Right cardiac atrium (tissue), 5 donors: ENCODE results near the gene SEPTIN6. TPM values are rescaled to one million over a fixed set of nuclear protein-coding genes. Genes with fewer than 3 reads are reported as not detected.
"Not testable (repeated sequence)": the region's sequence is repeated elsewhere in the genome, so short reads cannot be mapped to it uniquely, and the experiment has no call there.

Experiments used
- ATAC-seq, 2 donors: fragments of 200-7000 bp; cut with Tn5 transposase; one replicate each; pipeline versions ENCODE4 v1.8.0 to v1.9.1; 2020; ENCODE audit warnings: moderate library complexity in 2 of 2, mild to moderate bottlenecking in 1 of 2
- DNase-seq, 3 donors: peaks; one replicate each; pipeline ENCODE4 v3.0.0-alpha.2; 2020
- H3K27ac ChIP-seq: one replicate; pipeline ENCODE4 v1.5.1; 2013; ENCODE audit warnings: mild to moderate bottlenecking, low read length, control low read depth, moderate library complexity
- H3K27me3 ChIP-seq: one replicate; pipeline ENCODE4 v1.6.1; 2013; ENCODE audit not compliant: control insufficient read depth, insufficient read depth
- H3K4me1 ChIP-seq: one replicate; pipeline ENCODE4 v1.6.1; 2013; ENCODE audit warnings: low read length; ENCODE audit not compliant: control insufficient read depth, insufficient read depth
- H3K4me3 ChIP-seq: one replicate; pipeline ENCODE4 v1.5.1; 2013; ENCODE audit warnings: low read length, control low read depth
- H3K9me3 ChIP-seq: one replicate; pipeline ENCODE4 v1.6.1; 2013; ENCODE audit warnings: low read length; ENCODE audit not compliant: control insufficient read depth
- WGBS: extraction: QIAGEN DNeasy Blood & Tissue Kit; methylation state at CpG from one replicate; pipeline ENCODE4 v1.1.7; 2013; 5-methylcytosine and 5-hydroxymethylcytosine counted together
- intact Hi-C, 4 donors: fragments of 100-400 bp; cut with DNase I; formaldehyde crosslinking; loops; one replicate each; pipeline versions ENCODE4 v1.11.0 to v1.14.0; 2022 to 2023
- polyA plus RNA-seq: library from polyadenylated mRNA; stranded (reverse); fragments of 200-250 nt; gene quantifications from one replicate; pipeline ENCODE4 v1.2.3, GENCODE V29; 2013
- total RNA-seq, 4 donors: library from RNA; stranded (reverse); fragmentation: NEBNext Ultra II Directional; extraction: Animal tissue kit (Norgen Biotek cat#: 25700); gene quantifications; one replicate each; pipeline ENCODE4 v1.2.1, GENCODE V29; 2021
- donor health status: healthy with polysubstance abuse.
- donor health status: DM: no; HTN: yes; CAD: no.
- donor health status: DM: no; HTN: no; CAD: no.
- donor health status: DM: no; HTN: yes; CAD: no; lungs with severe emphysema.
- donor health status: DM: yes; HTN: yes; CAD: no.

The SEPTIN6 gene
- total and polyA plus RNA-seq, 5 donors = 5.7 to 30.4 (median 15.0) TPM

DNA sequence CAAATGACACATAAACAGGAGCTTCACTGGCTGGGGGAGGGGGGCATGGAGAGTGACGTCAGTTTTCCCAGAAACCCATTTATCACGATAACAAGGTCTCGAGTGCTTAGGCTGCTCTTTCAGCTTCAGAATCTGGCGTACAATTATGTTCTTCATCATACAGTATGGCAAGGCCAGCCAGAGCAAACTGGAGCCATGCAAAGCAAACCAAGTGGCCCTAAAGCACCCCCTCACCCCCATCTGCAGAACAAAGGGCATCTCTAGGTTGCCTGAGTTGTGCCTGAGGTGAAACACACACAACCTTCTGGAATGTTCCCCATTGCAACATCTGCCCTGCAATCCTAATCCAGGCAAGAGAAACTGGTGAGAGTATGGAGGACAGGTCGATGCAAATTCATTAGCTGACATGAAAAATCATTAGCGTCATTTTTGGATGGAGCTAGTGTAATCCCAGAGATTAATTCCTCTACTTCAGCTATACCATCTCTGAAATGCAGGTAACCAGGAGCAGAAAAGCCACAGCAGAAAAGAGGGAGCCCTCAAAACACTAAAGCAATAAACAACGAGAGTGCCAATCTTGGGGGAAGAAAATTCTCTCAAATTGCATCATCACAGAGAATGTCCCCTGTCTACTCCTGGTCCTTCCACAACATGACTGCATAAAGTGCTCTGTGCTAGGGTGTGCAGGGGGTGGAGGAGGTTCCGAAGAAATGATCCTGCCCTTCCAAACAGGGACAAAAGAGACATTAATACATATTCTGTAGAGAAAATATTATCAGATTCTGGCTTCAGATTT, 1.8 kb downstream of the SEPTIN6 start:
- H3K4me3 ChIP-seq = no peak overlapping the region
- no peak for ATAC-seq

GRCh38 chrX:119688911-119689321, 4.1 kb downstream of the SEPTIN6 start:
- ATAC-seq (no peak), DNase-seq (no peak)
- WGBS = 84% methylated on average over 4 of the region's 4 CpGs
- Histone ChIP-seq H3K9me3 (no peaks in the 10 kb centered on the region), H3K4me3 (no peak overlapping the region), H3K27ac (no peak overlapping the region), H3K27me3 (no peaks in the 10 kb centered on the region), H3K4me1 (peaks cover 7% of the 10 kb centered on the region)
- intact Hi-C loops = no loop called here

More for the DNA sequence above, 1.8 kb downstream of the SEPTIN6 start:
- peaks cover 2% of the 10 kb centered on the region for H3K4me1 ChIP-seq
- no peak overlapping the region for H3K27ac ChIP-seq
- intact Hi-C loops = loop anchor here in 1 of 4 donors (10.0 kb wide), 1 partner anchor 176 kb away; no protein-coding TSS in a partner anchor
- DNase-seq = peak in 1 of 3 donors; percentile 51
- H3K27me3 ChIP-seq = no peaks in the 10 kb centered on the region
- no peaks in the 10 kb centered on the region for H3K9me3 ChIP-seq
- WGBS = 46% methylated on average over 8 of the region's 8 CpGs

DNA sequence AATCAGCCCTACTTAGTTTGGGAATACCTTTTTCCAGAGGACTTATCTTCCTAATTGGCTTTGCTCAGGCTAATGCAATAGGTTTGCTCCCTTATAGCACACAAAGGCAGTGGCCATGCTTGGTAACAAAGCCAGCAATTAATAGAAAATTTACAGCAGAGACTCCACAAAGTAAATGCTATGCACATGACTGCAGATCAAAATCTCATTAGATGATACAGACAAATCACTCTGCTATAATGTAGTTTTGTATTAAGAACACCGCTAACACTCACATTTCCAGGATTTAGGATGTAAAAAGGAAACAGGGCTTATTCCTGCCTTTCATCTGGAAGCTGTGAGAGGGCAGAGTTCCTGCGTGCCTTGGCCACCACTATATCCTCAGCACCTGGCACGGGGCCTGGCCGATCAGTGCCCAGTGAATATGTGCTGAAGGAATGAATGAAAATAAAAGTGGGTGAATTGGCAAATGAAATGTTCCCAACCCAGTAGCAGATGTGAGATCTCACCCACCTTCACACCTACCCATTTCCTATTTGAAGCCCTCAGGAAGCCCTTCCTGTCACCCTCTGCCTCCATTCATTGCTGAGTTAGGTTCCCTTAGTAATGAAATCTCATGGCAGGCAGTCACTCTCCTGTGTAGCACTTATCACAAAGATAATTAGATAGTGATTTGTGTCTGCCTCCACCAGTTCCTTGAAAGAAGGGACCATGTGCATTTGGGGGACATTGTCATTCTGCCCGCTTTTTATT, 5.1 kb downstream of the SEPTIN6 start:
- no peak for DNase-seq
- H3K4me1 ChIP-seq = peaks cover 7% of the 10 kb centered on the region

GRCh38 chrX:119686087-119686691, 6.8 kb downstream of the SEPTIN6 start:
- 47% methylated on average over 12 of the region's 12 CpGs for WGBS
- DNase-seq = no peak
- Histone ChIP-seq H3K9me3 (no peaks in the 10 kb centered on the region), H3K27ac (peak overlapping the region; percentile 93), H3K4me1 (peaks cover 7% of the 10 kb centered on the region), H3K4me3 (no peak overlapping the region), H3K27me3 (no peaks in the 10 kb centered on the region)
- intact Hi-C loops = no loop called here
- ATAC-seq = peak in 1 of 2 donors; percentile 5

More for the DNA sequence above, 5.1 kb downstream of the SEPTIN6 start:
- no peaks in the 10 kb centered on the region for H3K27me3 ChIP-seq
- H3K27ac ChIP-seq = no peak overlapping the region
- H3K4me3 ChIP-seq = no peak overlapping the region
- ATAC-seq = no peak
- H3K9me3 ChIP-seq = no peaks in the 10 kb centered on the region
- WGBS = 67% methylated on average over 5 of the region's 5 CpGs
- intact Hi-C loops = no loop called here

- Histone ChIP-seq H3K27ac (peak overlapping the region; percentile 93), H3K27me3 (no peaks in the 10 kb centered on the region), H3K4me3 (no peak overlapping the region), H3K9me3 (no peaks in the 10 kb centered on the region), H3K4me1 (peaks cover 7% of the 10 kb centered on the region)
- DNase-seq = peak in 2 of 3 donors; percentile 56 to 64
- WGBS = 41% methylated on average over 15 of the region's 15 CpGs
- intact Hi-C loops = no loop called here
- peak; percentile 79 to 94 for ATAC-seq
Measured at GRCh38 chrX:119685225-119686066, 7.5 kb downstream of the SEPTIN6 start.

GRCh38 chrX:119684916-119685224, 8.1 kb downstream of the SEPTIN6 start:
- ATAC-seq (no peak), DNase-seq (no peak)
- Histone ChIP-seq H3K27ac (peak overlapping the region; percentile 37), H3K4me1 (peaks cover 7% of the 10 kb centered on the region), H3K4me3 (no peak overlapping the region), H3K27me3 (no peaks in the 10 kb centered on the region), H3K9me3 (no peaks in the 10 kb centered on the region)
- 54% methylated on average over 1 of the region's 1 CpG for WGBS
- intact Hi-C loops = no loop called here

DNA sequence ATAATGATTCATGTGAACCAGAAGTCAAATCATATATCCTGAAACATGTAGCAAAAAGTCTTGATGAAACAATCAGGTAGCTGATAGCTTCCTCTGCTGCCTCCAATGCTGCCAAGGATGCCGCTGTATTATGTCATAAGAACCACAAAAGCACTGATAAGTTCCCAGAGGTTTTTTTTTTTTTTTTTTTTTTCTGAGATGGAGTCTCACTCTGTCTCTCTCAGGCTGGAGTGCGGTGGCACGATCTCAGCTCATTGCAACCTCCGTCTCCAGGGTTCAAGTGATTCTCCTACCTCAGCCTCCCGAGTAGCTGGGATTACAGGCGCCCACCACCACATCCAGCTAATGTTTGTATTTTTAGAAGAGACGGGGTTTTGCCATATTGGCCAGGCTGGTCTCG, 8.7 kb downstream of the SEPTIN6 start:
- DNase-seq, H3K9me3 ChIP-seq, H3K27ac ChIP-seq, H3K4me3 ChIP-seq, ATAC-seq, H3K4me1 ChIP-seq, intact Hi-C loops, H3K27me3 ChIP-seq: not testable (repeated sequence)
- 93% methylated on average over 8 of the region's 8 CpGs for WGBS

DNA sequence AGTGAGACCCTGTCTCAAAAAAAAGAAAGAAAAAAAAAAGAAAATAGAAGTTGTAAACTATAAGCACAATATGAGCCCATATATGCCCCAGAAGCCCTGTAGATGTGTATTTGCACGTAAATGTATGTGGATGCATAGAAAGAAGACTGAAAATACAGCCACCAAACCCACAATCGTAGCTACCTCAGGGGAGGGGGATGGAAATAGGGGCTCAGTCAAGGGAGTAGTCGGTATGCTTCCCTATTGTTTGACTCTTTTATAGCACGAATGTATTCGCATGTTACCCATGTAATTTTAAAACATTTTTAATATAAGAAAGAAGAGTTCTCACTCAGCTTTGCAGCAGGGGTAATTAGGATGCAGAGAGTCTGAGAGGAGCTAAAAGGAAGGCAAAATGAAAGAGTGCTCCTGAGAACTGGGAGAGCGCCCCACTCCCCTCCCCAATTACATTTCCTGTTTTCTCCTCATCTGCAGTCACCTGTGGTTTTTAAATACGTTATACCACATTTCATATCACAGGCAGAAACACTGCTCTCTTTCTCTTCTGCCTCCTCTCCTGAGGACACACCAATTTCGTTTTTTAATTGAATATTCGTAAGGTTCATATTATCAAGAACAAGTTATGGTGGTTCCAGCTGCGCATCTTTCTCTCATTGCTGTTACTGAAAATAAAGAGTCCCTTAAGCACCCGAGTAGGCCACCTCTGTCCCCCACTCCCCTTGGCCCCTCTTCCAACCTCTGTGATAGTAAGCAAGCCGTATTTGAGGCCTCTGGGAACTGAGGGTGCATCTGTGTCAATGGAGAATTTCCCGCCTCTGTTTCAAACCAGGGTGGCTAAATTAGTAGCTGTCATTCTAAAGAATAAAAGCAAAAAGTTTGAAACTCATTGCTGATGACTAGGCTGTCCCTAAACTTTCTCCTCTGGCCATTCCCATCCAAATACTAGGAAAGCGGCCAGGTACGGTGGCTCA, 10.7 kb downstream of the SEPTIN6 start:
- DNase-seq (no peak), ATAC-seq (no peak)
- 86% methylated on average over 15 of the region's 15 CpGs for WGBS
- H3K27ac ChIP-seq = no peak overlapping the region
- no peak overlapping the region for H3K4me3 ChIP-seq
- H3K9me3 ChIP-seq = no peaks in the 10 kb centered on the region
- no peaks in the 10 kb centered on the region for H3K27me3 ChIP-seq
- peaks cover 7% of the 10 kb centered on the region for H3K4me1 ChIP-seq
- intact Hi-C loops = no loop called here

DNA sequence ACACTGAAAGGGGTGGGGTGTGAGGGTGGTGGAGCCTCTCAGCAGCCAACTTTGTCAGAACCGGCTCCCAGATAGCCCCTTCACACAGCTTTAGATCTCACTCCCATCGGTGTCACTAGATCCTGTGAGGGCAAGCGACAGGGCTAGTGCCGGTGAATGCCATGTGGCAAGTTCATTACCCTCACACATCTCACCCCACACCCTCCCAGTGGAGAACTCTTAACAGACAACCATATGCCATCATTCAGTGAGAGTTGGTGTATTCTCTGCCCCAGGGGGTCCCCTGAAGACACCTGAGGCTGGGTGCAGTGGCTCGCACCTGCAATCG, 15.3 kb downstream of the SEPTIN6 start:
- 71% methylated on average over 6 of the region's 6 CpGs for WGBS
- intact Hi-C loops = no loop called here
- DNase-seq (no peak), ATAC-seq (peak in 1 of 2 donors; percentile 22)
- Histone ChIP-seq H3K27me3 (no peaks in the 10 kb centered on the region), H3K4me3 (no peak overlapping the region), H3K27ac (no peak overlapping the region), H3K4me1 (peaks cover 1% of the 10 kb centered on the region), H3K9me3 (no peaks in the 10 kb centered on the region)
